Measurements from ENCODE around the gene LCE3B.
"Not testable (repeated sequence)": the region's sequence is repeated elsewhere in the genome, so short reads cannot be mapped to it uniquely, and the experiment has no call there.

The LCE3B gene, protein sequence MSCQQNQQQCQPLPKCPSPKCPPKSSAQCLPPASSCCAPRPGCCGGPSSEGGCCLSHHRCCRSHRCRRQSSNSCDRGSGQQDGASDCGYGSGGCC

GRCh38 chr1:152613511-152613910 lies at the start of gene LCE3B:
LCE3B (plus strand) TSS chr1:152613811; CDS start chr1:152613811, 0 bp downstream.
- TF ChIP-seq, protein P1, sequence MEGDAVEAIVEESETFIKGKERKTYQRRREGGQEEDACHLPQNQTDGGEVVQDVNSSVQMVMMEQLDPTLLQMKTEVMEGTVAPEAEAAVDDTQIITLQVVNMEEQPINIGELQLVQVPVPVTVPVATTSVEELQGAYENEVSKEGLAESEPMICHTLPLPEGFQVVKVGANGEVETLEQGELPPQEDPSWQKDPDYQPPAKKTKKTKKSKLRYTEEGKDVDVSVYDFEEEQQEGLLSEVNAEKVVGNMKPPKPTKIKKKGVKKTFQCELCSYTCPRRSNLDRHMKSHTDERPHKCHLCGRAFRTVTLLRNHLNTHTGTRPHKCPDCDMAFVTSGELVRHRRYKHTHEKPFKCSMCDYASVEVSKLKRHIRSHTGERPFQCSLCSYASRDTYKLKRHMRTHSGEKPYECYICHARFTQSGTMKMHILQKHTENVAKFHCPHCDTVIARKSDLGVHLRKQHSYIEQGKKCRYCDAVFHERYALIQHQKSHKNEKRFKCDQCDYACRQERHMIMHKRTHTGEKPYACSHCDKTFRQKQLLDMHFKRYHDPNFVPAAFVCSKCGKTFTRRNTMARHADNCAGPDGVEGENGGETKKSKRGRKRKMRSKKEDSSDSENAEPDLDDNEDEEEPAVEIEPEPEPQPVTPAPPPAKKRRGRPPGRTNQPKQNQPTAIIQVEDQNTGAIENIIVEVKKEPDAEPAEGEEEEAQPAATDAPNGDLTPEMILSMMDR (IDR thresholded peaks at IDR 0.05; ENCODE audit: low read depth, low read length) = no peak
- H3K4me3 ChIP-seq (replicated peaks in 1 of 2; ENCODE audit: low read depth in 2 of 2, low read length in 2 of 2) = no peak within 1 kb of the TSS
- no peak for DNase-seq (ENCODE audit: low read depth in 2 of 2)

DNA sequence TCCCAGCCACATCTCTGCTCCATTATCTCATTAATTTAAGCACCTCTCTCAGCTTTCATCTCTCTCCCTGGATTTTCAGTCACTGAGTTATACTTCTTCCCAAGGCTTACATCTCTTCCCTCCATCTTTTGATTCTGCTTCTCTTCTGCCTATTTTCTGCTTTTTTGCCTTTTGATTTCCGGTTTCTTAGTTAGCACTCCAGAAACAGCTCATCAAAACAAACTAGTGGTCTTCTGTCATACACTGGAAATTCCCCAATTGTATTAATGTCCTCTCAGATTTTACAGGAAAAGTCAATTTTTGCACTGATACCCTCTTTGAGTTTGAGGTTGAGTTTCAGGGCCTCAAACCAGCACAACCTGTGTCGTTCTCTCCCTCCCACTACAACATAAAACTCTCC lies 48.5 kb upstream of the LCE3B start:
- DNase-seq (ENCODE audit: low read depth in 2 of 2) = no peak
- TF ChIP-seq, protein P1 (IDR thresholded peaks at IDR 0.05; ENCODE audit: low read depth, low read length) = no peak
- no peak overlapping the region for H3K4me3 ChIP-seq (replicated peaks in 1 of 2; ENCODE audit: low read depth in 2 of 2, low read length in 2 of 2)

- DNase-seq (ENCODE audit: low read depth in 2 of 2) = no peak
- TF ChIP-seq, protein P1 (IDR thresholded peaks at IDR 0.05; ENCODE audit: low read depth, low read length) = no peak
- no peak overlapping the region for H3K4me3 ChIP-seq (replicated peaks in 1 of 2; ENCODE audit: low read depth in 2 of 2, low read length in 2 of 2)
Observed at GRCh38 chr1:152565535-152566215, 47.9 kb upstream of the LCE3B start.

DNA sequence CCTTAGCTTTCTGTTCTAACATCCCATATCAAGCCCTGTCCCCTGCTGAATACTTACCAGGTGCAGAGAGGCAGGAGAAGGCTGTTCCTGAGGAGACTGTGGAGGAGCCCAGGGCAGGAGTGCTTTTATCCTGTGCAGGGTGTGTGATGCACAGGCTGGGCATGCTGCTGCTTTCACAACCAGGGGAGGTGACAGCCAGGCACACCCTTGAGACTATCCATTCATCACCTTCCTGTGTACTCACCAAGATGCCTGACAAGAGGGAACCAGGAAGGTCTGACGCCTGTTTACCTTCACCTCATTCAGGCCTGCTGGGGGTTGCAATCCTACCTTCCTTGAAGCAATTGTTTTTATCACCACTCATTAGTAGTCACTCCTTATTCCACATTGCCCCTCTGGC lies 46.9 kb upstream of the LCE3B start, which contains the start of gene LCE3E:
LCE3E (minus strand) TSS at position 100 of the 400 bp plus-strand sequence. CDS start 572 bp downstream, outside the sequence.
- no peak for DNase-seq (ENCODE audit: low read depth in 2 of 2)

DNA sequence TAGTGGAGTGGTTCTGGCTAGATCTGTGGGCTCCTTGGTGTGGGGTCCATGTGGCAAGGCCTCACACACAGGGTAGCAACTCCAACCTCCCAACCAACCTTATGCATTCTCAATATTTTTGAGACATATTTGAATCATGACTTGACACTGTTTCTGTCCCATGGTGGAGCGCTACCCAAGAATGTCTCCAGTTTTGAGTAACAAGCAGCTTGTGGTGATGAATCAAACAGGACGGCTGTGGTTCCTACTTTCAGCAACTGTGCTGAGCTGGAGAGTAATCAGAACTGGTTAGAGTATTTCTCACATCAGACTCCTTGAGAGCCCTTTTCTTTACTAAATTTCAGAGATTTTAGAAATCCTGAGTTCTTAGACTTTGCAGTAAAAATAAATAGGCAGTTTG lies 36.4 kb upstream of the LCE3B start:
- no peak overlapping the region for H3K4me3 ChIP-seq (replicated peaks in 1 of 2; ENCODE audit: low read depth in 2 of 2, low read length in 2 of 2)
- TF ChIP-seq, protein P1 (IDR thresholded peaks at IDR 0.05; ENCODE audit: low read depth, low read length) = no peak
- no peak for DNase-seq (ENCODE audit: low read depth in 2 of 2)

More for the DNA sequence above, 46.9 kb upstream of the LCE3B start, which contains the start of gene LCE3E:
- no peak within 1 kb of the TSS for H3K4me3 ChIP-seq (replicated peaks in 1 of 2; ENCODE audit: low read depth in 2 of 2, low read length in 2 of 2)
- TF ChIP-seq, protein P1 (IDR thresholded peaks at IDR 0.05; ENCODE audit: low read depth, low read length) = no peak

- DNase-seq (ENCODE audit: low read depth in 2 of 2); H3K4me3 ChIP-seq (replicated peaks in 1 of 2; ENCODE audit: low read depth in 2 of 2, low read length in 2 of 2): not testable (repeated sequence)
Observed at GRCh38 chr1:152579526-152579925, 34.1 kb upstream of the LCE3B start.

- no peak for DNase-seq (ENCODE audit: low read depth in 2 of 2)
- no peak within 1 kb of the TSS for H3K4me3 ChIP-seq (replicated peaks in 1 of 2; ENCODE audit: low read depth in 2 of 2, low read length in 2 of 2)
- TF ChIP-seq, protein P1 (IDR thresholded peaks at IDR 0.05; ENCODE audit: low read depth, low read length) = no peak
Observed at GRCh38 chr1:152580433-152580832, 33.2 kb upstream of the LCE3B start, which contains the start of gene LCE3D. LCE3D (minus strand) TSS chr1:152580516; CDS start chr1:152579936, 580 bp downstream.

Measured in cardiac fibroblast (primary cell).